Kidney epithelial cell (primary cell): ENCODE measurements around the gene PUS1. TPM values are rescaled to one million over a fixed set of nuclear protein-coding genes. Genes with fewer than 3 reads are reported as not detected.
"Not testable (repeated sequence)": the region's sequence is repeated elsewhere in the genome, so short reads cannot be mapped to it uniquely, and the experiment has no call there.

Experiments
- DNase-seq: peaks from one replicate; pipeline ENCODE4 v3.0.0-alpha.2; 2010; ENCODE audit warnings: low read depth
- H3K27me3 ChIP-seq: 2 replicates; pipeline ENCODE4 v1.6.0; 2011; ENCODE audit warnings: low read length; ENCODE audit not compliant: control insufficient read depth, insufficient read depth
- H3K36me3 ChIP-seq: 2 replicates; pipeline ENCODE4 v1.5.1; 2011; ENCODE audit warnings: low read length; ENCODE audit not compliant: control insufficient read depth, insufficient read depth
- H3K4me3 ChIP-seq: 2 replicates; pipeline ENCODE4 v1.5.1; 2011; ENCODE audit warnings: low read depth, mild to moderate bottlenecking, control low read depth, low read length
- CTCF ChIP-seq: IDR thresholded peaks from 2 replicates; pipeline ENCODE4 v1.5.1; 2011; ENCODE audit warnings: mild to moderate bottlenecking, moderate library complexity, low read length, control low read depth, inconsistent platforms; ENCODE audit not compliant: insufficient read depth, poor library complexity, severe bottlenecking
- total RNA-seq: library from RNA; depleted of rRNA; stranded (reverse); fragments of >200 nt; gene quantifications from 2 replicates; pipeline ENCODE4 v1.2.3, GENCODE V29; 2015

Gene PUS1
- total RNA-seq, 1 donor from 2014 or later = 22.9 TPM

GRCh38 chr12:131983026-131983425 lies 54.0 kb downstream of the PUS1 start:
- DNase-seq = no peak
- no peak for TF ChIP-seq CTCF
- H3K27me3 ChIP-seq = no peaks in the 10 kb centered on the region
- no peak overlapping the region for H3K4me3 ChIP-seq
- peaks cover 3% of the 10 kb centered on the region for H3K36me3 ChIP-seq

GRCh38 chr12:131983554-131983953 lies 54.5 kb downstream of the PUS1 start:
- Histone ChIP-seq H3K36me3 (peaks cover 4% of the 10 kb centered on the region), H3K27me3 (no peaks in the 10 kb centered on the region), H3K4me3 (no peak overlapping the region)
- DNase-seq = no peak
- no peak for TF ChIP-seq CTCF

GRCh38 chr12:131984334-131984733 lies 55.3 kb downstream of the PUS1 start:
- no peak overlapping the region for H3K4me3 ChIP-seq
- H3K36me3 ChIP-seq = peaks cover 4% of the 10 kb centered on the region
- TF ChIP-seq CTCF = no peak
- H3K27me3 ChIP-seq = no peaks in the 10 kb centered on the region
- DNase-seq = no peak

- H3K36me3 ChIP-seq, H3K27me3 ChIP-seq, DNase-seq, H3K4me3 ChIP-seq: not testable (repeated sequence)
Measured at GRCh38 chr12:131985510-131985875, 56.4 kb downstream of the PUS1 start.

GRCh38 chr12:131986361-131986760 lies 57.3 kb downstream of the PUS1 start:
- H3K27me3 ChIP-seq = no peaks in the 10 kb centered on the region
- no peak for TF ChIP-seq CTCF
- DNase-seq = no peak
- peaks cover 4% of the 10 kb centered on the region for H3K36me3 ChIP-seq
- no peak overlapping the region for H3K4me3 ChIP-seq

GRCh38 chr12:131986910-131987309 lies 57.8 kb downstream of the PUS1 start:
- Histone ChIP-seq H3K27me3 (no peaks in the 10 kb centered on the region), H3K36me3 (peaks cover 4% of the 10 kb centered on the region), H3K4me3 (no peak overlapping the region)
- DNase-seq = no peak
- TF ChIP-seq CTCF = no peak
